Left ventricle myocardium inferior (tissue), 1 donor: Measurements from ENCODE around the gene PPP2R2C. TPM values are rescaled to one million over a fixed set of nuclear protein-coding genes. Genes with fewer than 3 reads are reported as not detected.

Source experiments
- DNase-seq: peaks from one replicate; pipeline ENCODE4 v3.0.0-alpha.2; 2020
- H3K27ac ChIP-seq: fragments of 200-600 bp; replicated peaks from 2 replicates; pipeline ENCODE4 v1.8.0; 2021
- H3K27me3 ChIP-seq: fragments of 200-600 bp; 2 replicates; pipeline ENCODE4 v1.8.0; 2021; ENCODE audit warnings: low read depth
- H3K36me3 ChIP-seq: fragments of 200-600 bp; 2 replicates; pipeline ENCODE4 v1.8.0; 2021
- H3K4me1 ChIP-seq: fragments of 200-600 bp; 2 replicates; pipeline ENCODE4 v1.8.0; 2021
- H3K4me3 ChIP-seq: fragments of 200-600 bp; 2 replicates; pipeline ENCODE4 v1.8.0; 2021; ENCODE audit warnings: mild to moderate bottlenecking, moderate library complexity
- H3K9me3 ChIP-seq: fragments of 200-600 bp; replicated peaks from 2 replicates; pipeline ENCODE4 v1.8.0; 2021
- intact Hi-C: fragments of 100-400 bp; cut with micrococcal nuclease; formaldehyde crosslinking; loops from one replicate; pipeline ENCODE4 v1.11.0; 2022
- total RNA-seq: library from RNA; stranded (reverse); fragmentation: NEBNext Ultra II Directional; extraction: Animal tissue kit (Norgen Biotek cat#: 25700); gene quantifications from one replicate; pipeline ENCODE4 v1.2.1, GENCODE V29; 2021
- TF ChIP-seq, protein P1 (sequence below): fragments of 200-600 bp; IDR thresholded peaks from 2 replicates; pipeline ENCODE4 v1.8.0; 2021; ENCODE audit warnings: antibody characterized with exemption, mild to moderate bottlenecking, borderline replicate concordance
- donor health status: DM: no; HTN: yes; CAD: no; lungs with severe emphysema.

The PPP2R2C gene
- total RNA-seq, 1 donor from 2014 or later: 9.7 TPM

DNA sequence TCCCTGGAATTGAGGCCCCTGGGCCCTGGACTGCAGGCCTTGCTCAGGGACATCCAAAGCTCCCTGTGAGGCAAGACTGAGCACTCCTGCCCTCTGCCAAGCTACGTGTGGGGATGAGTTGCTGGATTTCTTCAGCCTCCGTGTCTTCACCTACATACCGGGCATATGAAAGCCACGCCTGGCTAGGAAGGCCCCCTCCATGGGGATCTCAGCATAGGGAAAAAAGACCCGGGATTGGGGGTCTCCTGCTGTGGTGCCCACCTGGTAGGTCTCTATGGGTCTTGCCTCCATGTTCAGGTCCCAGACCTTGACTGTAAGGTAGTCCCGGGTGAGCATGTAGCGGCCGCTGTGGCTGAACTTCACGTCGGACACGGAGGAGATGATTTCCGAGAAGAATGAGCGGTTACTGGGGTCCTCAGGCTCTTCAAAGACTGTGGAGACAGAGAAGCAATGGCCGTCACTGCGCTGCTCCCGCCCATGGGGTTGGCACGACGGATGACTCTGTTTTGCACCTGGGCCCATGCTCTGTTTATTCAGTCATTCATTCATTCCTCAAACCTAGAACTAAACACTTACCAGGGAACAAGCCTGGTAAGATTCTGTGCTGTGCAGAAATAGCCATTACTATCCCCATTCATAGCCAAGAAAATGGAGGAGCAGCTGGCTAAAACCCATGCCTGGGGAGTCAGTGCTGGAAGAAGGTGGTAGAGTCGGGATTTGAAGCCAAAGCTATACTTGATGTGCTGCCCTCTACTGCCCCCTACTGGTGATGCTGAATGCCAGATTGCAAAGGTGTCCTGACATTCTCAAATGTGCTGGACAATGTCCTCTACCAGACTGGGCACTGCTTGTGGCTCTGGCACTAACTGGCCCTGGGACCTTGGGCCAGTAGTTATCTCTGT lies 138.9 kb downstream of the PPP2R2C start:
- no peak overlapping the region for H3K4me3 ChIP-seq
- no peaks in the 10 kb centered on the region for H3K36me3 ChIP-seq
- no peak for DNase-seq
- TF ChIP-seq, protein P1, sequence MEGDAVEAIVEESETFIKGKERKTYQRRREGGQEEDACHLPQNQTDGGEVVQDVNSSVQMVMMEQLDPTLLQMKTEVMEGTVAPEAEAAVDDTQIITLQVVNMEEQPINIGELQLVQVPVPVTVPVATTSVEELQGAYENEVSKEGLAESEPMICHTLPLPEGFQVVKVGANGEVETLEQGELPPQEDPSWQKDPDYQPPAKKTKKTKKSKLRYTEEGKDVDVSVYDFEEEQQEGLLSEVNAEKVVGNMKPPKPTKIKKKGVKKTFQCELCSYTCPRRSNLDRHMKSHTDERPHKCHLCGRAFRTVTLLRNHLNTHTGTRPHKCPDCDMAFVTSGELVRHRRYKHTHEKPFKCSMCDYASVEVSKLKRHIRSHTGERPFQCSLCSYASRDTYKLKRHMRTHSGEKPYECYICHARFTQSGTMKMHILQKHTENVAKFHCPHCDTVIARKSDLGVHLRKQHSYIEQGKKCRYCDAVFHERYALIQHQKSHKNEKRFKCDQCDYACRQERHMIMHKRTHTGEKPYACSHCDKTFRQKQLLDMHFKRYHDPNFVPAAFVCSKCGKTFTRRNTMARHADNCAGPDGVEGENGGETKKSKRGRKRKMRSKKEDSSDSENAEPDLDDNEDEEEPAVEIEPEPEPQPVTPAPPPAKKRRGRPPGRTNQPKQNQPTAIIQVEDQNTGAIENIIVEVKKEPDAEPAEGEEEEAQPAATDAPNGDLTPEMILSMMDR: peak; percentile 34
- intact Hi-C loops: no loop called here
- peaks cover 65% of the 10 kb centered on the region for H3K27me3 ChIP-seq
- H3K27ac ChIP-seq: no peak overlapping the region
- H3K9me3 ChIP-seq: peaks cover 10% of the 10 kb centered on the region
- no peaks in the 10 kb centered on the region for H3K4me1 ChIP-seq

DNA sequence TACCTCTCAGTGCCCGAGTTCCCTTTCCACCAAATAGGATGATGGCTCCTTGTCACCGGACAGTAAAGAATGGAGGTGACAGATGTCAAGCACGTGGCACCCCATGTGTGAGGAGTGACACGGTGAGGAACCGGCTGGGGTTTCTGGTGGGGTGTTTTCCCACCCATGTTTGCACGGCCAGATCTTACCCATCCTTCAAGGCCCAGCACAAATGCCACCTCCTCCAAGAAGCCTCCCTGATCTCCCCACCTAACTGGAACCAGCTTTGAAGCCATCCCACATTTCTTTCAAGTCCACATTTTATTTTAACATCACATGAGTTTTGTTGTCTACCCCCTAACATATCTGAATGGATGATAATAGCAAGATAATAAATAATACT lies 139.8 kb downstream of the PPP2R2C start:
- Histone ChIP-seq H3K27me3 (peaks cover 65% of the 10 kb centered on the region), H3K27ac (no peak overlapping the region), H3K4me1 (no peaks in the 10 kb centered on the region), H3K9me3 (peaks cover 10% of the 10 kb centered on the region), H3K4me3 (no peak overlapping the region), H3K36me3 (no peaks in the 10 kb centered on the region)
- intact Hi-C loops: no loop called here
- TF ChIP-seq, protein P1: no peak
- DNase-seq: no peak

DNA sequence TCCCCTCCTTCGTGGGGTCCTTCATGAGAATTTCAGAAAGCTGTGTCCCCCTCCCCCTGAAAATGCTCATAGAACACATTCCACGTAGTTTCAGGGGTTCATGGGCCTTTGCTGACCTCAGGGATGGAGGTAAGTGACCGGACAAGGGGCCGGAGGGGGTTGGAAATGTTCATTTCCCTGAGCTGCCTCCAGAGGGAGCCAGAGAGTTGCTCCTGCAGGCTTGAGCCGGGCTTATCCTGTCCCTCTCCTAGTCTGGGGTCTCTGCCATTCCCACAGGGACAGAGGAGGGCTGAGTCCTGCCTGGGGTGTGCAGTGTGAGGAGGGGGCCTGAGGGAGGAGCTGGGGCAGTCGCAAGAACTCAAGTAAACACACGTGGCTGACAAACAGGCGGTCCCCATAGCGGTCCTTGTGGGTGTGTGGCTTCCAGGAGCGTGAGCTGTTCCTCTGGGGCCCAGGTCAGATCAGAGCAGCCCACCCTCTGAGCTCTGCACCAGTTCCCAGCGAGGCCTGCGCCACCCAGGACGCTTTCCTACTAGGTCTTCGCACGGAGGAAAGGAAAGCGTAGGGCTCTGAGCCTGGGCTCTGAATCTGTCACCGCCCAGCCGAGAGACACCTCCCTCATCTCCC lies 140.3 kb downstream of the PPP2R2C start:
- intact Hi-C loops: no loop called here
- TF ChIP-seq, protein P1: peak; percentile 80
- Histone ChIP-seq H3K27me3 (peaks cover 63% of the 10 kb centered on the region), H3K9me3 (peaks cover 10% of the 10 kb centered on the region), H3K27ac (no peak overlapping the region), H3K36me3 (no peaks in the 10 kb centered on the region), H3K4me3 (no peak overlapping the region), H3K4me1 (peaks cover under 1% of the 10 kb centered on the region)
- no peak for DNase-seq

DNA sequence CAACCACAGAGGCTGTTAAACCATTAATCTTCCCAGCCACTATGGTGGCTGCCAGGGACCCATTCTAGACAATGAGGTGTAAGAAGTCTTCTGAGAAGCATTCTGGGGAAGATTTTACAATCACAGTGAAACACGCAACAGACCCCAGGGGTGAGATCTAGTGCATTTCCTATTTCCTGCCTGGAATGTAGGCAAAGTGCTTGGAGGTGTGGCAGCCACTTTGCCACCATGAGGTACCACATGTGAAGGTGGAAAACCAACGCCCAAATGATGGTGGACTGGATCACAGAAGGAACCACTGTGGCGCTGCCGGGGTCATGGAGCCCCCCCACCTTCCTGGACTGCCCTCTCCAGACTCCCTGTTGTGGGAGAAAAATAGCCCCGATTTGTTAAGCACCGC lies 140.9 kb downstream of the PPP2R2C start:
- peaks cover 62% of the 10 kb centered on the region for H3K27me3 ChIP-seq
- TF ChIP-seq, protein P1: no peak
- H3K4me1 ChIP-seq: peaks cover 6% of the 10 kb centered on the region
- H3K36me3 ChIP-seq: no peaks in the 10 kb centered on the region
- H3K27ac ChIP-seq: no peak overlapping the region
- intact Hi-C loops: no loop called here
- no peak overlapping the region for H3K4me3 ChIP-seq
- H3K9me3 ChIP-seq: peaks cover 10% of the 10 kb centered on the region
- DNase-seq: no peak

DNA sequence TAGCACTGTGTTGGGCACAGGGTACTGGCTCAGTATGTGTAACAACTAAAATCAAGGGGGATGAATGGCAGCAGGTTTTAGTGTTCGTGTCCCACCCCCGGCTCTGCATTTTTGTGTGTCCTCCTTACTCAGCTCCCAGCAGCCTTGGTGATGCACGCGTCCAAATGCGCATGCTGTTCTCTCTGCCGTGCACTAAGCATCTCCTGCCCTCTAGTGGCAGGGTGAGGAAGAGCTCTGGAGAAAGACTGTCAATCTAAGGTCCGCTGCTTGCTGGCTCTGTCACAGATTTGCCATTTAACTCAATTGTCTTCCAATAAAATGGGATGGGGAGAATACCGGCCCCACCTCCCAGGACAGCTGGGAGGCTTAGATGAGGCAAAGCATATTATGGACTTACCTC lies 141.4 kb downstream of the PPP2R2C start:
- DNase-seq: no peak
- Histone ChIP-seq H3K27ac (no peak overlapping the region), H3K36me3 (no peaks in the 10 kb centered on the region), H3K4me1 (peaks cover 6% of the 10 kb centered on the region), H3K9me3 (peaks cover 10% of the 10 kb centered on the region), H3K27me3 (peaks cover 62% of the 10 kb centered on the region), H3K4me3 (no peak overlapping the region)
- intact Hi-C loops: no loop called here
- TF ChIP-seq, protein P1: peak; percentile 62
